NCI-H774 (cell line): ENCODE measurements around the gene ZBTB18.

ENCODE experiments used
- DNase-seq: peaks from one replicate; lab custom pipeline; 2025; lab: John Stamatoyannopoulos, UW

ZBTB18 gene

DNA sequence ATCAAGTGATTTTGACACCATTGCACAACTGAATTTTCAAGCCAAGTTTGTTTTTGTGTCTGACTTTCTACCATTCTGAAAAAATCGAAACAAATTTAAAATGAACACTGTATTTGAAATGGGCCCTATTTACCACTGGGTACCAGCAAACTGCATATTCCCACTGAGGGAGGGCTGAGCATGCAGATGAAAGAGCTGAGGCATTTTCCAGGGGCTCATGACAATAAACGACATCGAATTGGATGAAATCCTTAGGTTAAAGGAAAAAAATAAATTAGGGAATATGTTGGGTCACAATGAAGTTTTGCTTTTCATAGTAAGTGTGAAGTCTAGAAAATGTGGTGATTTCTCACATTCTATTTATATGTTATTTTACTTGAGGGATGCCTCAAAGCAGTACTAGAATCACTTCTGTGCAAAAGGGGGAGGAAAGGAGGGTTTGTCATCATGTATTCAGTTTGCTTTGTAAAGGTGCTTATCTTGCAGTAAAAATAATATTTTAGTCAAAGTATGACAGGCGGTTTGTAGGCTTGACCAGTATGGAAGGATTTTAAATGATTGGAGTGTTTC lies 11.2 kb downstream of the ZBTB18 start:
- no peak for DNase-seq

GRCh38 chr1:244063498-244063897 lies 12.4 kb downstream of the ZBTB18 start:
- no peak for DNase-seq

DNA sequence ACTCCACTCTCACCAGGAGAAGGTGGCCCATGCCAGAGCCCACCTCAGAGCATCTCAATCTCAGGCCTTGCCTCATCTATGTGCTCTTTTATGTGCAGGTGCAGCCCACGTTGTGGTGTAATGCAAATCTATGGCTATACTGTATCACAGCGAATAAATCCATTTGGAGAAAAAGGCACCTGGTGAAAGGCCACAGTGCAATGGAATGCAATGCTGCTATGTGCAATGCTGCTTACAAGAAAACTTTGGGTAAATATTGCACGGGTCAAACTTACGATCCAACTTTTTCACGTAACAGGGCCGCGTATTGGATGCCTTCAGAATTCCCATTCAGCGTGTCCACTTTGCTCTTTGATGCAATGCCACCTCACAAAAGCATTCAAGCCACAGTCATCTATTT lies 13.5 kb downstream of the ZBTB18 start:
- no peak for DNase-seq

GRCh38 chr1:244065063-244065793 lies 14.1 kb downstream of the ZBTB18 start:
- DNase-seq = no peak

GRCh38 chr1:244065960-244066388 lies 14.9 kb downstream of the ZBTB18 start:
- DNase-seq = no peak

GRCh38 chr1:244066954-244067716 lies 16.1 kb downstream of the ZBTB18 start:
- DNase-seq = no peak

GRCh38 chr1:244067893-244068292 lies 16.8 kb downstream of the ZBTB18 start:
- no peak for DNase-seq

DNA sequence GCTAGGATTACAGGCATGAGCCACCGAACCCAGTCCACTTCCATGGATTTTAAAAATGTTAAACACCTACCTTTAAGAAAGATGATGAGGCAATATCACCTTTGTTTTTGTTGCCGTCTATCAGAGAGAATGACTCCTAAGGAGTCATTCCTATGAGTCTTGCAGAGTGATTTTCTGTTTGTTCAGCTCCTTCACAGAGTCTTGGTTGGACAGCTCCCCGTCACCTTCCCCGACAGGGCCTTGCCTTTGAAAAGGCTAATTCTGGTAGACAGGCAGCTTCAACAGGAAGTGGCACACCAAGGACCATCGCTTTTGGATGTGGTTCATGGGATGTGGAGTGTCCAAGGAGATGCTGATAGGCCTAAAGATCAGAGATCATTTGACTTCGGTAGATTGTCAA lies 17.5 kb downstream of the ZBTB18 start:
- no peak for DNase-seq

DNA sequence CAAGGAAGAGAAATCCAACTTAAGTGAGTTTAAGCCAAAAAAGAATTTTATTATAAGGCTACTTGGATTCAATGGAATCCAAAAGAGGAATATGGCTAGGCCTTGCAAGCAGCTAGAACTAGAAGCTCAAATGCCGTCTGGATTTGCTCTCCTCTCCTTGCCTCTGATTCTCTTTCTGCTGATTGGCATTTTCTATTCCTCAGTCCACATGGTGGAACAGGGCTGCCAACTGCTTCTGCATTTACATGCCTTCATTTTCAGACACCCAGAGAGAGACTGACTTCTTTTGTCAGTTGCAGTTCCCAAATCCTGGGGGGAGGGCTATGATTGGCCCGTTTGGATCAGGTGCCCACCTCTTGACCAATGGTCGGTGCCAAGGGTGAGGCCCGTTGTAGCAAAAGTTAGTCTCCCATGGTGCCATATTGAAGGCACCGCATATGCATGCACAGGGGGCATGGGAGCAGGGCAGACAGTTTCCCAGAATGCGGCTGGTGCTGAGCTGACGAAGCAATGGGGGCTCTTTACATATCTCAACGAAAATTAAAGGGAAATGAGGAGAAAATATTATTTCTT lies 18.3 kb downstream of the ZBTB18 start:
- no peak for DNase-seq

DNA sequence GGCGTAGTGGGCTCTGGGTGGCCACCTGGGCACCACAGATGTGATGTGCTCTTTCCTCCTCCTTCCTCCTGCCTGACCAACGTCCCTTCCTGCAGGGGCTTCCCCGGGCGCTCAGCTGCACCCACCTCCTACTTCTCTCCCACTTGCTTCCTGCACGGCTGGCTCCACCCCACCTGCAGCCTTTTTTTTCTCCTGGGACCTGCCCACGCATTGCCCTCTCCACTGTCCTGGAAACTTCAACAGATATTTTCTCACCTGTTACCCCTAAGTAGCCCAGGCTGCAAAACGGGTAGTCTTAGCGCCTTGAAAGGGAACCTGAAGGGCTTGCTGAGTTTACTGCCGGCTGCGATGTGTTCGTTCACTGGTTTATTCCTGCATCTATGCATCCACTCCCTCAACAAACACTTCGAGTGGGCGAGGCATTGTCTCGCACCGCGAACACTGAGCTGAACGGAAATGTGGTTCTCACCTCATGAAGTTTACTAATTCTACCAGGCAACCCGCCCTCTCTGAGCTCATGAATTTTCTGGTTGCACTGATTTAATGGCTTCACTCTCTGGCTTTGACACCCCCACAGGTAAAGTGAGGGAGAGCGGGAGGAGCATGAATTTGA lies 23.6 kb downstream of the ZBTB18 start:
- peak; percentile 7 for DNase-seq

DNA sequence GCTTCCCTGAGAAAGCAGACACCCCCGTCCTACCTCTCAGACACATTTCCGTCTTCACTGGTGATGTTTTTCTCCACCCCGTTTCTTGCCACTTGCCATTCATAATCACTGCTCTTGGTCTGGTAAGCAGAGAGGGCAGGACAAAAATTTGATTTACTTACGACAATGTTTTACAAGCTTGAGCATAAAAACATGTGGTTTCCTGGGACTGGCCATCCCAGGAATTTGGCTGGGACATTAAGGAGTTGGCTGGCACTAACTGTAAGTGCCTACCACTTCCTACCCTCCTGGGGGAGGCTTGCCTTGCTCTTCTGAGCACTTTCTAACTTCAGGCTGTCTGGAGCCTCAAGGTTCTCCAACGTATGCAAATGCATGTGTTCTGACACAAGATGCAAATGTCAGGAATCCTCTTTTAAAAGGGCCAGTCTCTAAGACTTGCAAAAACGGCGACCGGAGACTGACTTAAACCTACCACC lies 24.2 kb downstream of the ZBTB18 start:
- no peak for DNase-seq

DNA sequence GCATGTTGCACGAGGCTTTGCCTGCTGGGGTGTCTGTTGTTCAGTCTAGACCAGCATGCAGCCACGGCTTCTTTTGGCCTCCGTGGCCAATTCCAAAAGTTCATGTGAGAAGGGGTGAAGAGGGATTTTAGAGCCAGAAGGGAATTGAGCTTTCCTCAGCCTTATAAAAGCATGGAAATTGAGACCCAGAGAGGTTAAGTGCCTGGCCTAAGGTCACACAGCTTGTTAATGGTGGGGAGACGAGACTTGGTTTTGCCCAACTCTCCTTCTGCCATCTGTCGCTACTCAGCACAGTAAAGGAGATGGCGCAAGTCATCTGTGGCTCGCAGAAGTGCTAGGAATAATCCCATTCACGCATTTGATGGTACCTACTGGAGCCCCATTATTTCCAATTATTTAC lies 25.7 kb downstream of the ZBTB18 start:
- DNase-seq = no peak

GRCh38 chr1:244077473-244078220 lies 26.6 kb downstream of the ZBTB18 start:
- no peak for DNase-seq

- no peak for DNase-seq
Measured at GRCh38 chr1:244080343-244080929, 29.4 kb downstream of the ZBTB18 start.

- DNase-seq = no peak
Measured at GRCh38 chr1:244082969-244083368, 31.9 kb downstream of the ZBTB18 start.

GRCh38 chr1:244083383-244083943 lies 32.4 kb downstream of the ZBTB18 start:
- no peak for DNase-seq

GRCh38 chr1:244084763-244085162 lies 33.7 kb downstream of the ZBTB18 start:
- DNase-seq = no peak

DNA sequence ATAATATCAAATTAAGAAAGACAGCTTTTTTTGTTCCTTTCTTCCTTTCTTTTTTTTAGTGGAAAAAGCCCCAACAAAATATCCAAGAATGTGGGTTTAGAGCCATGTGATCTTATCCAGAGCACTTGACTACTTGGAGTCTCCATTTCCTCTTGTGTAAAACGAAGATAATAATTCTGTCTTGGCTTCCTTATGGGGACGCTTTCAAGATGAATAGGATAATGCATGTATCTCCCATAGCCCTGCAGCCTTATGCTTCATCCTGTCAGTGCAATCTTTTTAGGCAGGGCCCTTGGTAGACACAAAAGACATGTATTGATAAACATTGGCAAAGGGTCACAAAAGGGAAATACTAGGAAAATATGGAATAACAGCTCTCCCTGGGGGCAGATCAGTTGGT lies 34.8 kb downstream of the ZBTB18 start:
- DNase-seq = no peak

- DNase-seq = no peak
Measured at GRCh38 chr1:244087021-244087560, 36.0 kb downstream of the ZBTB18 start.

- no peak for DNase-seq
Measured at GRCh38 chr1:244087611-244088010, 36.5 kb downstream of the ZBTB18 start.
